GM18511 (cell line): ENCODE results near the gene SFRP2.

Experiments
- ATAC-seq: cut with Tn5 transposase; IDR thresholded peaks from one replicate; pipeline ENCODE4 v1.9.1; 2021; ENCODE audit warnings: mild to moderate bottlenecking, moderate library complexity; ENCODE audit not compliant: unreplicated experiment

The SFRP2 gene

GRCh38 chr4:153777421-153777820 is 11.5 kb downstream of the SFRP2 start:
- ATAC-seq = no peak

GRCh38 chr4:153776601-153777000 is 12.3 kb downstream of the SFRP2 start:
- ATAC-seq = no peak

- ATAC-seq = no peak
Measured at GRCh38 chr4:153773236-153773690, 15.6 kb downstream of the SFRP2 start.

GRCh38 chr4:153771046-153771445 is 17.8 kb downstream of the SFRP2 start:
- ATAC-seq = no peak

GRCh38 chr4:153766758-153767157 is 22.1 kb downstream of the SFRP2 start:
- no peak for ATAC-seq

GRCh38 chr4:153765894-153766293 is 23.0 kb downstream of the SFRP2 start:
- ATAC-seq = no peak

GRCh38 chr4:153764601-153765368 is 24.1 kb downstream of the SFRP2 start:
- no peak for ATAC-seq

GRCh38 chr4:153763404-153763803 is 25.5 kb downstream of the SFRP2 start:
- ATAC-seq = no peak

- ATAC-seq = no peak
Measured at GRCh38 chr4:153759407-153760316, 29.2 kb downstream of the SFRP2 start, which contains the start of gene RNF175. Gene RNF175, minus strand, starts transcription at chr4:153760024. Its CDS starts 162 bp downstream, at chr4:153759862.

- ATAC-seq = no peak
Measured at GRCh38 chr4:153758688-153759406, 30.0 kb downstream of the SFRP2 start.

GRCh38 chr4:153758136-153758535 is 30.7 kb downstream of the SFRP2 start:
- no peak for ATAC-seq

GRCh38 chr4:153757407-153757806 is 31.5 kb downstream of the SFRP2 start:
- no peak for ATAC-seq

GRCh38 chr4:153755186-153755585 is 33.7 kb downstream of the SFRP2 start:
- no peak for ATAC-seq

GRCh38 chr4:153750197-153750817 is 38.6 kb downstream of the SFRP2 start:
- ATAC-seq = peak; percentile 91

- ATAC-seq = no peak
Measured at GRCh38 chr4:153748378-153748777, 40.5 kb downstream of the SFRP2 start.

- ATAC-seq = no peak
Measured at GRCh38 chr4:153747406-153747955, 41.4 kb downstream of the SFRP2 start.

GRCh38 chr4:153745651-153746050 is 43.2 kb downstream of the SFRP2 start:
- no peak for ATAC-seq

- ATAC-seq = no peak
Measured at GRCh38 chr4:153741541-153741940, 47.3 kb downstream of the SFRP2 start.

- ATAC-seq = no peak
Measured at GRCh38 chr4:153735906-153736461, 52.9 kb downstream of the SFRP2 start.
